GM11168 (cell line): ENCODE measurements around the gene ZBTB16.

Experiments used
- in situ Hi-C: fragments of 300-500 bp; cut with MboI; formaldehyde crosslinking; loops from one replicate; pipeline ENCODE4 v1.12.0; 2022; ENCODE audit warnings: low sequenced_read_pairs; ENCODE audit not compliant: unreplicated experiment

ZBTB16 gene

GRCh38 chr11:114141863-114142580, 82.5 kb downstream of the ZBTB16 start:
- in situ Hi-C loops: no loop called here

- in situ Hi-C loops: no loop called here
These were observed 83.2 kb downstream of the ZBTB16 start for GRCh38 chr11:114142707-114143106.

GRCh38 chr11:114145166-114145775, 85.8 kb downstream of the ZBTB16 start:
- in situ Hi-C loops: no loop called here

- in situ Hi-C loops: no loop called here
These were observed 88.0 kb downstream of the ZBTB16 start for GRCh38 chr11:114147375-114148012.

- in situ Hi-C loops: no loop called here
These were observed 88.5 kb downstream of the ZBTB16 start for GRCh38 chr11:114148013-114148382.

- in situ Hi-C loops: no loop called here
These were observed 90.3 kb downstream of the ZBTB16 start for GRCh38 chr11:114149689-114150407.

GRCh38 chr11:114150671-114151070, 91.2 kb downstream of the ZBTB16 start:
- in situ Hi-C loops: no loop called here

GRCh38 chr11:114151631-114152030, 92.1 kb downstream of the ZBTB16 start:
- in situ Hi-C loops: no loop called here

GRCh38 chr11:114152162-114152561, 92.7 kb downstream of the ZBTB16 start:
- in situ Hi-C loops: no loop called here

GRCh38 chr11:114152785-114153184, 93.3 kb downstream of the ZBTB16 start:
- in situ Hi-C loops: no loop called here

GRCh38 chr11:114153224-114153623, 93.7 kb downstream of the ZBTB16 start:
- in situ Hi-C loops: no loop called here

- in situ Hi-C loops: no loop called here
These were observed 94.9 kb downstream of the ZBTB16 start for GRCh38 chr11:114154271-114155047.

- in situ Hi-C loops: no loop called here
These were observed 95.6 kb downstream of the ZBTB16 start for GRCh38 chr11:114155116-114155515.

- in situ Hi-C loops: no loop called here
These were observed 96.6 kb downstream of the ZBTB16 start for GRCh38 chr11:114156131-114156581.

GRCh38 chr11:114156782-114157181, 97.3 kb downstream of the ZBTB16 start:
- in situ Hi-C loops: no loop called here

- in situ Hi-C loops: no loop called here
These were observed 98.1 kb downstream of the ZBTB16 start for GRCh38 chr11:114157476-114158050.

- in situ Hi-C loops: no loop called here
These were observed 98.9 kb downstream of the ZBTB16 start for GRCh38 chr11:114158421-114158820.

GRCh38 chr11:114158886-114159285, 99.4 kb downstream of the ZBTB16 start:
- in situ Hi-C loops: no loop called here

GRCh38 chr11:114159320-114159719, 99.8 kb downstream of the ZBTB16 start:
- in situ Hi-C loops: no loop called here
